B cell (primary cell): ENCODE measurements around the gene HSPB6. TPM values are rescaled to one million over a fixed set of nuclear protein-coding genes. Genes with fewer than 3 reads are reported as not detected.

Source experiments
- ATAC-seq: fragments of 200-7000 bp; cut with Tn5 transposase; one replicate; pipeline ENCODE4 v1.10.0; 2021; ENCODE audit warnings: low read depth, mild to moderate bottlenecking, moderate number of reproducible peaks, moderate library complexity
- CTCF ChIA-PET: fragments of 350-600 bp; sonication (Branson Sonifier 250); formaldehyde crosslinking; loops from one replicate; lab custom pipeline; 2021; ENCODE audit warnings: antibody characterized with exemption, inconsistent platforms; lab: Charles Lee
- POLR2A ChIA-PET: fragments of 350-600 bp; sonication (Branson Sonifier 250); formaldehyde crosslinking; loops from one replicate; lab custom pipeline; 2021; ENCODE audit warnings: antibody characterized with exemption; lab: Charles Lee
- DNase-seq: peaks from one replicate; pipeline ENCODE4 v3.0.0; 2013
- H2AFZ ChIP-seq: 2 replicates; pipeline ENCODE4 v1.6.1; 2012; ENCODE audit warnings: mild to moderate bottlenecking, low read depth, low read length; ENCODE audit not compliant: insufficient read depth, poor library complexity, severe bottlenecking
- H3K27ac ChIP-seq, 2 donors: 1 replicate in 1 of 2; 2 replicates in 1 of 2; pipeline ENCODE4 v1.5.1; 2012 to 2013; ENCODE audit warnings: low read length in 2 of 2, mild to moderate bottlenecking in 2 of 2, moderate library complexity in 1 of 2
- H3K27me3 ChIP-seq, 4 experiments: fragments of 200-600 bp in 1 of 4; sonication (generic) in 1 of 4; replicated peaks in 1 of 4; 1 replicate in 2 of 4; 2 replicates in 2 of 4; pipeline versions ENCODE4 v1.6.1 to v1.7.0; 2013 to 2016; ENCODE audit warnings: low read length in 3 of 4, mild to moderate bottlenecking in 2 of 4, mixed read lengths in 1 of 4, moderate library complexity in 1 of 4; ENCODE audit not compliant: insufficient read depth in 4 of 4, control insufficient read depth in 3 of 4; ENCODE audit errors: control extremely low read depth in 1 of 4
- H3K36me3 ChIP-seq, 2 experiments: replicated peaks in 1 of 2; 1 replicate in 1 of 2; 2 replicates in 1 of 2; pipeline versions ENCODE4 v1.6.1 to v1.7.1; 2013; ENCODE audit warnings: low read length in 1 of 2; ENCODE audit not compliant: insufficient read depth in 2 of 2, control insufficient read depth in 1 of 2; ENCODE audit errors: control extremely low read depth in 1 of 2, extremely low read depth in 1 of 2
- H3K4me1 ChIP-seq, 2 donors: fragments of 200-600 bp in 1 of 2; sonication (generic) in 1 of 2; 1 replicate in 1 of 2; 2 replicates in 1 of 2; pipeline versions ENCODE4 v1.5.1 to v1.6.1; 2013 to 2017; ENCODE audit warnings: low read length in 2 of 2; ENCODE audit not compliant: control insufficient read depth in 2 of 2, insufficient read depth in 2 of 2
- H3K4me2 ChIP-seq: replicated peaks from 2 replicates; pipeline ENCODE3; 2012; ENCODE audit warnings: mild to moderate bottlenecking, low read depth, low read length; ENCODE audit not compliant: poor library complexity, severe bottlenecking
- H3K4me3 ChIP-seq, 5 experiments: fragments of 200-600 bp in 1 of 5; sonication (generic) in 1 of 5; 1 replicate in 3 of 5; 2 replicates in 2 of 5; pipeline versions ENCODE4 v1.5.1 to v1.7.0; 2011 to 2016; ENCODE audit warnings: low read length in 4 of 5, mild to moderate bottlenecking in 4 of 5, low read depth in 2 of 5, control low read depth in 1 of 5, moderate library complexity in 1 of 5; ENCODE audit not compliant: insufficient read depth in 1 of 5; ENCODE audit errors: control extremely low read depth in 1 of 5, extremely low read depth in 1 of 5
- H3K79me2 ChIP-seq: fragments of 200-600 bp; sonication (generic); one replicate; pipeline ENCODE4 v1.6.0; 2016; ENCODE audit warnings: low read length; ENCODE audit not compliant: control insufficient read depth, insufficient read depth
- H3K9ac ChIP-seq: fragments of 200-600 bp; sonication (generic); 2 replicates; pipeline ENCODE4 v1.6.1; 2017; ENCODE audit warnings: mild to moderate bottlenecking, low read length, moderate library complexity
- H3K9me3 ChIP-seq, 3 donors: one replicate each; pipeline versions ENCODE4 v1.6.1 to v1.7.1; 2013; ENCODE audit warnings: low read length in 2 of 3; ENCODE audit not compliant: control insufficient read depth in 2 of 3, insufficient read depth in 1 of 3; ENCODE audit errors: control extremely low read depth in 1 of 3
- H4K20me1 ChIP-seq: 2 replicates; pipeline ENCODE4 v1.6.0; 2012; ENCODE audit warnings: mild to moderate bottlenecking, low read length; ENCODE audit not compliant: insufficient read depth, control insufficient read depth, poor library complexity, severe bottlenecking
- H3K27ac Mint-ChIP-seq: one replicate; pipeline ENCODE4 v1.8.0; 2021; ENCODE audit warnings: mixed read lengths
- H3K27me3 Mint-ChIP-seq: one replicate; pipeline ENCODE4 v1.8.0; 2021; ENCODE audit warnings: mixed read lengths
- H3K4me1 Mint-ChIP-seq: one replicate; pipeline ENCODE4 v1.8.0; 2021; ENCODE audit warnings: mixed read lengths
- H3K4me3 Mint-ChIP-seq: one replicate; pipeline ENCODE4 v1.8.0; 2021; ENCODE audit warnings: mixed read lengths
- H3K9me3 Mint-ChIP-seq: one replicate; pipeline ENCODE4 v1.8.0; 2022; ENCODE audit warnings: mixed read lengths; ENCODE audit not compliant: insufficient read depth
- CTCF ChIP-seq: fragments of 200-600 bp; IDR thresholded peaks from one replicate; pipeline ENCODE4 v1.8.0; 2022; ENCODE audit warnings: antibody characterized with exemption, mild to moderate bottlenecking
- EZH2 ChIP-seq: IDR thresholded peaks from 2 replicates; pipeline ENCODE4 v1.6.1; 2012; ENCODE audit warnings: borderline replicate concordance, low read depth, mild to moderate bottlenecking, moderate library complexity, low read length; ENCODE audit not compliant: insufficient read depth, poor library complexity, severe bottlenecking
- WGBS: methylation state at CpG from one replicate; pipeline ENCODE4 v1.1.5; 2013; ENCODE audit warnings: missing lambda C conversion rate; ENCODE audit not compliant: insufficient coverage; 5-methylcytosine and 5-hydroxymethylcytosine counted together
- intact Hi-C: fragments of 100-400 bp; cut with micrococcal nuclease; formaldehyde crosslinking; loops from one replicate; pipeline ENCODE4 v1.10.0; 2022
- polyA plus RNA-seq: library from polyadenylated mRNA; depleted of rRNA; stranded (reverse); fragments of >200 nt; gene quantifications from 2 replicates; pipeline ENCODE4 v1.2.3, GENCODE V29; 2012
- total RNA-seq, 2 donors: library from RNA; stranded (reverse); fragments of 120-200 nt in 1 of 2; gene quantifications; 1 replicate in 1 of 2; 2 replicates in 1 of 2; pipeline versions ENCODE4 v1.2.3 to v1.2.4, GENCODE V29; 2013 to 2022

The HSPB6 gene
- total and polyA plus RNA-seq, 2 donors (not counting 1 experiment from before 2014, with no cell fraction given) = not detected

DNA sequence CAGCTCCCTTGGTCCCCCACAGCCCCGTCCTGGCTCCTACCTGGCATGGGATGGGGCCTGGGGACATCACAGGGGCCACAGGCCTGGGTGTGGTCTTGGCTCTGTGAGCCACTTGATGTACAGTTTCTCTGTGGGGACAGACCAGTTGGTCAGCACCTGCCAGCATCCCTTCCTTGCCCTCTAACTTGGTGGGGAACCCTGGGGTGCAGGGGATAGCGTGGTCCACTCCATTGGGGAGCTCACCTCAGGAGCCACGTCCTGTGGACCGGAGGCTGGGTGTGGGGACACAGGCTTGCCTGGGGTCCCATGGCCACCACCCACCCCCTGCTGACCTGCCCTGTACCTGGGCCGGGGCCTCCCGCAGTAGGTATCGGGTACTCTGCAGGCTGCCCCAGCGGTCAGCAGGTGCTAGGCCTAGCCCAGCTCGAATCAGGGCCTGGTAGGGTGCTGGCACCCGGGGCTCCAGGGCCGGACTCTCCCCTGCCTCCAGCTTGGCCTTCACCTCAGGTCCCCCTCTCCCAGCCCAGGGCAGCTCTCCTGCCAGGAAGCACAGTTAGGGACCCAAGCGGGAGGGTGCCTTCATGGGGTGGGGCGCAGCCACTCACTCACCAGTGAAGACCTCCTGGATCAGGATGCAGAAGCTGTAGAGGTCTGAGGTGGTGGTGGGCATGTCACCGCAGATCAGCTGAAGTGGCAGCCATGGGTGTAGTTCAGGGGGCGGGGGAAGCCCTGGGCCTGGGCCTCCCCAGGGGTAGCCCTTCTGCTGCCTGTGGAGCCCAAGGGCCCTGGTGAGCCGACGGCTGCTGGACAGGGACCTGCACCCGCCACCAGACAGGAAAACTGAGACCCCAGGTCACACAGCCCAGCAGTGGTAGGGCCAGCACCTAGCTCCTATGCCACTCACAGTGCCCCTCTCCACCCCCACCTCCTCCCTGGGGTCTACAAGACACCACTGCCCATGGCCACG is 33.4 kb upstream of the HSPB6 start:
- H3K4me1 ChIP-seq = no peaks in the 10 kb centered on the region
- no peak overlapping the region for H2AFZ ChIP-seq
- intact Hi-C loops = no loop called here
- WGBS = 87% methylated on average over 17 of the region's 19 CpGs
- no peak overlapping the region for H3K27ac ChIP-seq
- no peaks in the 10 kb centered on the region for H4K20me1 ChIP-seq
- no peak overlapping the region for H3K4me3 ChIP-seq
- no peaks in the 10 kb centered on the region for H3K4me1 Mint-ChIP-seq
- H3K9me3 Mint-ChIP-seq = no peaks in the 10 kb centered on the region
- ATAC-seq (no peak), DNase-seq (no peak)
- peaks cover 7% of the 10 kb centered on the region for H3K27me3 Mint-ChIP-seq
- TF ChIP-seq CTCF = no peak
- H3K79me2 ChIP-seq = no peaks in the 10 kb centered on the region
- no peak overlapping the region for H3K4me3 Mint-ChIP-seq
- H3K9ac ChIP-seq = no peak overlapping the region
- ChIA-PET CTCF (no interaction called here), POLR2A (interaction anchor here (0.5 kb wide), 1 partner anchor 375 kb away, joined by 3 read pairs; no protein-coding TSS in a partner anchor)
- no peaks in the 10 kb centered on the region for H3K27me3 ChIP-seq
- H3K9me3 ChIP-seq = no peaks in the 10 kb centered on the region
- no peaks in the 10 kb centered on the region for H3K36me3 ChIP-seq
- no peak overlapping the region for H3K4me2 ChIP-seq
- H3K27ac Mint-ChIP-seq = no peak overlapping the region

DNA sequence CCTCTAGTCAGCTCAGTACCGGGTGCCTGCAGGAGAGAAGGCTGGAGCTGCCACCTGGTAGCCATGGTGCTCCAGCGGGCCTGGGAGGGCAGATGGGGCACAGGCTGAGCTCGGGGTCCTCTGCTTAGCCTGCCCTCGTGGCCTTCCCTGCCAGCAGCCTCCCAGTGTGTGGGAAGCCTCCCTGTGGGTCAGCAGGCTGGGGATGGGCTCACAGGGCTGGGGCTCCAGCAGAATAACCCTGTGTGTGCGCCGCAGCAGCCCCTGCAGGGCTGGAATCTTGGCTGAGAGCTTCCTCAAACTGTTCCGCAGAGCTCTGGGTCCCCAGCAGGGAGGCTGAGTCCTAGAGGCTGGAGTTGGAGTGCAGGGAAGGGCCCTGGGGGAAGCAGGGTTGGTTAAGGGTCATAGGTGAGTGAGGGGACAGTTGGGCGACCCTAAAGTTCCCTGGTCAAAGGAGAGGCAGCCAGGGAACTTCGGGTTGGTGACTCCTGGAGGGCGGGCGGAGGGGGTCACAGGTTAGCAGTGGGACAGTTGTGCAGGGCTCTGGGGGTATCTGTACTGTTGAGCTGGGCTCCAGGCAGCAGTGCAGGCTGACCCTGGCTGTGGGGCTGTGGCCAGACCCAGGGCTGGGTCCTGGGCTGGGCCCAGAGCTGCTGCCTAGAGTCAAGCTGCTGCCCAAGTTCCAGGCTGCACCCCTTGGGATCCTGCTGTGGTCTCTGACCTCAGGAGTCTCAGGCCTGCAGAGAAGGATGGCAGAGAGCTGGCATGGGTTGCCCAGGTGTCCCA is 32.6 kb upstream of the HSPB6 start:
- ATAC-seq (no peak), DNase-seq (no peak)
- Histone ChIP-seq H3K4me3 (no peak overlapping the region), H2AFZ (no peak overlapping the region), H3K27me3 (no peaks in the 10 kb centered on the region), H3K79me2 (no peaks in the 10 kb centered on the region), H3K4me2 (no peak overlapping the region), H3K4me1 (no peaks in the 10 kb centered on the region), H3K9ac (no peak overlapping the region), H4K20me1 (no peaks in the 10 kb centered on the region), H3K36me3 (no peaks in the 10 kb centered on the region), H3K9me3 (no peaks in the 10 kb centered on the region), H3K27ac (no peak overlapping the region)
- TF ChIP-seq CTCF (no peak), EZH2 (no peak)
- intact Hi-C loops = no loop called here
- ChIA-PET POLR2A (no interaction called here), CTCF (interaction anchor here (0.5 kb wide), 1 partner anchor 27 kb away, joined by 3 read pairs; no protein-coding TSS in a partner anchor)
- Mint-ChIP-seq H3K4me3 (no peak overlapping the region), H3K27ac (no peak overlapping the region), H3K9me3 (no peaks in the 10 kb centered on the region), H3K27me3 (peaks cover 7% of the 10 kb centered on the region), H3K4me1 (no peaks in the 10 kb centered on the region)
- WGBS = 88% methylated on average over 11 of the region's 11 CpGs
